ACHN (cell line): ENCODE measurements around the gene NRG4.
"Not testable (repeated sequence)": the region's sequence is repeated elsewhere in the genome, so short reads cannot be mapped to it uniquely, and the experiment has no call there.

ENCODE experiments used
- DNase-seq: peaks from one replicate; pipeline ENCODE4 v3.0.0-alpha.2; 2015
- in situ Hi-C: cut with HindIII; loops from 2 replicates; pipeline ENCODE4 v1.10.0; 2017; ENCODE audit warnings: low sequenced_read_pairs, low pct_ligation_motif_present, low pct_unique_long_range_greater_than_20kb

Gene NRG4

DNA sequence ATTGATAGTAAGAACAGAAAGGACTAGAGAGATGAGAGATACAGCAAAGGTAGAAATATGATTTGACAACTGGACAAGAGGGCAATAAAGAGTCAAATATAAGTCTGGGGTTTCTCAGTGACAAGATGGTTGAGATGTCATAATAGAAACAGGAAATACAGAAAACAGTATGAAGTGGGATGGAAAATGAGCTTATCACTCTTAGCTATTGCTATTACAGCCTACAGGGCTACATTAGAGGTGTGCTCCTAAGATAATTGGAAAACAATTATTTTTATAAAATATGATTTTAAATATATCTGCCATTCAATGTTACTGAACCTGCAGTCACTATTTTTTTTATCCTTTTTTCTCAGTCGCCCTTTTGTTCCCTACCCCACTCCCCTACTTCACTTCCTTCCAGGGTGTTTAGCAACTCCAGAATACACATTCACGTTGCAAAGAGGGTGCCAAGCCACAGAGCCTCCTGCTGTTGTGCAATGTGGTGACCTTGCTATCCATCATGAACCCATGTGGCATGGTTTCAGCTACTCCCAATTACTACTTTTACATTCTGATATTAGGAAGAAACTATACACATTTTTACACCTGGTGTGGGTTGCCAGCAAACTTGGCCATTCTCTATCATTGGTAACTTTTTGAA, 6.0 kb downstream of the NRG4 start:
- in situ Hi-C loops: no loop called here
- DNase-seq: no peak

DNA sequence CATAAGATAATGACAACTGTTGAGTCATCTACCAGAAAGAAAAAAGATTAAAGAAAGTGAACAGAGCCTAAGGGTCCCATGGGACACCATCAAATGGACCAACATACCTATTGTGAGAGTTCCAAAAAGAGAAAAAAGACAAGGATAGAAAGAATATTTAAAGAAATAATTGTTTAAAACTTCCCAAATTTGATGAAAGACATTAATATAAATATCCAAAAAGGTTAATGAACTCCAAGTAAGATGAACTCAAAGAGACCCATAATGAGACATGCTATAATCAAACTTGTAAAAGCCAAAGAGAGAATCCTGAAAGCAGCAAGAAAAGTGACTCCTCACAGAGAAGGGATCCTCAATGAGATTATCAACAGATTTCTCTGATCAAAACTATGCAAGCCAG, 8.9 kb downstream of the NRG4 start:
- no peak for DNase-seq
- in situ Hi-C loops: no loop called here

- in situ Hi-C loops: no loop called here
These were observed 16.6 kb downstream of the NRG4 start for GRCh38 chr15:75995611-75996010.

GRCh38 chr15:75994220-75994619, 18.0 kb downstream of the NRG4 start:
- no peak for DNase-seq
- in situ Hi-C loops: no loop called here

More at GRCh38 chr15:75995611-75996010, 16.6 kb downstream of the NRG4 start:
- DNase-seq: no peak

- in situ Hi-C loops: no loop called here
- DNase-seq: no peak
These were observed 19.3 kb downstream of the NRG4 start for GRCh38 chr15:75992897-75993296.

DNA sequence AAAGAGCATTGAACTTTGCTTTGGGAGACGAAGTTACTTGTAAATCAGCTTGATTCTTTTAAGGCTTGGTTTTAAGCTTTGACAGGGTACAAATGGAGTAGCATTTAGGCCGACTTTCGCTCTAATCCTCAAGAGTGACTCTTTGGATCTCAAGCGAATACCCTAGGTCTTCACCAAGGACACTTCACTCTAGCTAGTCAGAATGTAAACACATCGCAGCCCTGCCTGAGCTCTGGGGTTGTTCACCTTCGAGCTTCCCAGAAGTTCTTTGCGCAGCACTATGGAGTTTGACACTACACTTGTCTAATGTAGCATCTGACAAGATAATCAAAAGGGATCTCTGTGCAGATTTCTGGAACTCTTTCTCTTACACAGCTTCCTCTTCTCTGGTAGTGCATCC, 22.3 kb downstream of the NRG4 start:
- DNase-seq: no peak
- in situ Hi-C loops: no loop called here

DNA sequence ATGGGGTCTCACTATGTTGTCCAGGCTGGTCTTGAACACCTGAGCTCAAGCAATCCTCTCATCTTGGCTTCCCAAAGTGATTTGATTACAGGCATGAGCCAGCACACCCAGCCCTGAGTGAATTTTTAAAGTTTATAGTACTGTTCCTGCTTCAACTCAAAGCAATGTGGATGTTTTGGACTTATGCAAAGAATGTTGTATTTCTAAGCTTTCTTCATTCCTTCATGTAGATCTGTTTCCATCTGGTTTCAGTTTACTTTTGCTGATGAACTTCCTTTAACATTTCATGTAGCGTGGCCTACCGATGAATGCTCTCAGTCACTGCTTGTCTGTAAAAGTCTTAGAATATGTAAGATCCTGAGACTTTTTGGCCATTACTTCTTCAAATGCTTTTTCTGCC, 23.2 kb downstream of the NRG4 start:
- no peak for DNase-seq
- in situ Hi-C loops: no loop called here

DNA sequence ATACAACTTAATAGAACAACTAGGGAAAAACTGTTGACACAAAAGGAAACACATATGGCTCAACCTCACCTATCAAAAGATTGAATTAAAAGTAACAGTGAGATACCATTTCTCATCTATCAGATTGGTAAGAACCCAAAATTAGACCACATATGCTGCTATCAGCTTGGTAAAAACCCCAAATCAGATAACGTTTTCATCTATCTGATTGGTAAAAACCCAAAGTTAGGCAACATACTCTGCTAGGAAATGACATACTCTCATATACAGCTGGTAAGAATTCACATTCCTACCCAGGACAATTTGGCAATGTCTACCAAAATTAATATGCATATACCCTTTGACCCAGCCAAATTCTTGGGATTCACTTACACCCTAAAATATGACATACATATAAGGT, 26.3 kb downstream of the NRG4 start:
- in situ Hi-C loops: no loop called here
- no peak for DNase-seq

DNA sequence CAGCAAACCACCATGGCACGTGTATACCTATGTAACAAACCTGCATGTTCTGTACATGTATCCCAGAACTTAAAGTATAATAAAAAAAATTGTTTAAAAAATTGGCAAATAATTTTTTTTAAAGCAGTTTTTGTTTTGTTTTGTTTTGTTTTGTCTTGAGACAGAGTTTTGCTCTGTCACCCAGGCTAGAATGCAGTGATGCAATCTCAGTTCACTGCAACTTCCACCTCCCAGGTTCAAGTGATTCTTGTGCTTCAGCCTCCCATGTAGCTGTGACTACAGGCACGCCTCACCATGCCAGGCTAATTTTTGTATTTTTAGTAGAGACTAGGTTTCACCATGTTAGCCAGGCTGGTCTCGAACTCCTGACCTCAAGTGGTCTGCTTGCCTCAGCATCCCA, 27.5 kb downstream of the NRG4 start:
- DNase-seq, in situ Hi-C loops: not testable (repeated sequence)

GRCh38 chr15:75982468-75982867, 29.8 kb downstream of the NRG4 start:
- in situ Hi-C loops: no loop called here
- no peak for DNase-seq

GRCh38 chr15:75981149-75981815, 30.9 kb downstream of the NRG4 start:
- no peak for DNase-seq
- in situ Hi-C loops: no loop called here

- DNase-seq, in situ Hi-C loops: not testable (repeated sequence)
These were observed 35.5 kb downstream of the NRG4 start for GRCh38 chr15:75976766-75977165.

GRCh38 chr15:75966073-75966472, 46.2 kb downstream of the NRG4 start:
- DNase-seq: no peak
- in situ Hi-C loops: no loop called here

GRCh38 chr15:75961331-75961730, 50.9 kb downstream of the NRG4 start:
- in situ Hi-C loops: no loop called here
- DNase-seq: no peak

DNA sequence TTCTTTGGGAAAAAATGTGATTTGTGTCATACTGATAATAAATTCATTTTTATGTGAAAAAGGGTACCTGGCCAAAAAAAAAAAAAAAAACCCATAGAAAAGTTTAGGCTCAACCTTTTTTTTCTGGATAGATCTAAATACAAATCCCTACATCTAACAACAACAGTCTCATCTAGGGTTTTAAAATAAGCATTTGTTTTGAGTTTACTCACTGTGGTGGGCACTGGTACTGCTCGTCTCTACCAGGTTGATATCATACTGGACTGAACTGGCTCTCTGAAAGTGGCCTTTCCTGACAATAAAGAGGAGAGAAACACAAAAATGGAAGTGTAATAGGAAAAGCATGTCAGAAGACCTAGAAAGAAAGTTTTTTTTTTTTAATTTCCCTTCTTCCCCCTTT, 56.5 kb downstream of the NRG4 start:
- in situ Hi-C loops: no loop called here

DNA sequence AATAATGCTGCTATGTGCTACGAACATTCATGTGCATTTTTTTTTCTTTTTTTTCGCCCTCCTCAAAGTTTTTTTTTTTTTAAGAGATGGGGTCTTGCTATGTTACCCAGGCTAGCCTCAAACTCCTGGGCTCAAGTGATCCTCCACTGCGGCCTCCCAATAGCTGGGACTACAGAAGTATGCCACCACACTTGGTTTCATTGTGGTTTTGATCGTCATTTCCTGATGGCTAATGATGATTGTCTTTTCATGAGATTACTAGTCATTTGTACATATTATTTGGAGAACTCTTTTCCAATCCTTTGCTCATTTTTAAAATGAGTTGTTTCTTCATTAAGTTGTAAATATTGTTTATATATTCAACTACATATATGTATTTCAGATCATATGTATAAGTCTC, 59.7 kb downstream of the NRG4 start:
- DNase-seq: no peak
- in situ Hi-C loops: no loop called here

More for the DNA sequence above, 56.5 kb downstream of the NRG4 start:
- DNase-seq: no peak

- DNase-seq: no peak
- in situ Hi-C loops: no loop called here
These were observed 63.4 kb downstream of the NRG4 start for GRCh38 chr15:75948761-75949296.

DNA sequence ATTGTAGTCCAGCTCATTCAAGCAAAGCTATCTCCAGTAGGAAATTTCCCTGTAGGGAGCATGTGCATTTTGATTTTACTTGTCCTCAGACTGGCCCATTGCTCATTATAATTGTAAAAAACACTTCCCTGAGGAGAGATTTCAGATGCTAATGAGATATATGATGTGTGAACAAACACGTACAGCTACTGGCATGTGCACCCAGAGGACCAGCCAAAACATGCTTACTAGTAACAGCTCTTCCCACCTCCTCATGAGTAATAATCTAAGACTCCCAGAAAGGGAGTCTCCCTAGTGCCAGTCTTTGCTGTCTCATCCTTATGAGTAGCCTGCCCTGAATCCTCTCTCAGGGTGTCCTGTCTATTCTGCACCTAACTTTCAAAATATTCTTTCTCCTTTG, 65.1 kb downstream of the NRG4 start:
- in situ Hi-C loops: no loop called here

GRCh38 chr15:75945953-75946352, 66.3 kb downstream of the NRG4 start:
- in situ Hi-C loops: no loop called here
- DNase-seq: no peak

More for the DNA sequence above, 65.1 kb downstream of the NRG4 start:
- DNase-seq: peak; percentile 27

DNA sequence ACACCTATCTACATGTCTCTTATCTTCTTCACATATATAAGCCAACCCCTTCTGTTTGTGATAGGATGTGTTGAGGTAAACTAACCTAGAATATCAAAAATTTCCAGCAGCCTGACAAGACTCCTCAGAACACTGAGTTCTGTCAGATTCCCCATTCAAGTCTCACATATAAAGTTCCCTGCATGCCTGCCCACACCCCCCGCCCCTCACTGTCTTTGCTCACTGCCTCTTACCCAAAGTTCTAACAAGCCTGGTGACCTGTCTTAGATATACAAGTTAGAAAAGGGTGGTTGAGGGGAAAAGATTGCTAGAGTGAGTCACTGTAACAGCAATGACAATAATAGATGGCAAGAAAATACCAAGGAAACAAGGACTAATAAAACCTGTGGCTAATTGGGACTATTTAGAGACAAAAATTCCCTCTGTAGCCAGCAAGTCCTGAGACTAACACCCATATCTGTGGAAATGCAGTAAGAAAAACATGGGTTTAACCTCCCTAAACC, 68.5 kb downstream of the NRG4 start:
- no peak for DNase-seq

More for the DNA sequence above, 68.5 kb downstream of the NRG4 start:
- in situ Hi-C loops: no loop called here
